HG03135 (cell line): Measurements from ENCODE around the gene SPECC1L.
"Not testable (repeated sequence)": the region's sequence is repeated elsewhere in the genome, so short reads cannot be mapped to it uniquely, and the experiment has no call there.

Experiments
- ATAC-seq: cut with Tn5 transposase; IDR thresholded peaks from one replicate; pipeline ENCODE4 v1.9.1; 2021; ENCODE audit warnings: mild to moderate bottlenecking, moderate library complexity; ENCODE audit not compliant: unreplicated experiment

Gene SPECC1L

DNA sequence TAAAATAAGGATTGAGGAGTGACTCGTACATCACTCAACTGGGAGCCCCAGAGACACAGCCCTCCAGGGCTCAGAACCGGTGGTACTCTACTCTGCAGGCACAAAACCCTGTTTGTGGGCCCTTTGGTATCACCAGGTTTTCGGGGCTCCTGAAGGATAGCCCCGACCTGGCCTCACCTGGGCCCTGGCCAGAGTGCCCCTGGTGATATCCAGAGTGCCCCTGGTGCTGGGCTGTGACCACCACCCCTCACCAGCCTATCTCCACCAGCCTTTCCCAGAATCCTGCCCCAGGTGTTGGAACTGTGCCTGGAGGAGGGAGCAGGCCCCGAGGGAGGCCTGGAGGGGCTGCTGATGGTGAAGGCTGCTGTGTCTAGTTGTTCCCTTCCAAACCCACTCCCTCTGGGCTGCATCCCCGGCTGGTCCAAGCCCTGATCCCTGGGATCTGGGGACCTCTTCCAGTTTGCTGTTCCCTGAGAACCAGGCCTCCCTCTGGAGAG, 23.6 kb upstream of the SPECC1L start:
- ATAC-seq = no peak

DNA sequence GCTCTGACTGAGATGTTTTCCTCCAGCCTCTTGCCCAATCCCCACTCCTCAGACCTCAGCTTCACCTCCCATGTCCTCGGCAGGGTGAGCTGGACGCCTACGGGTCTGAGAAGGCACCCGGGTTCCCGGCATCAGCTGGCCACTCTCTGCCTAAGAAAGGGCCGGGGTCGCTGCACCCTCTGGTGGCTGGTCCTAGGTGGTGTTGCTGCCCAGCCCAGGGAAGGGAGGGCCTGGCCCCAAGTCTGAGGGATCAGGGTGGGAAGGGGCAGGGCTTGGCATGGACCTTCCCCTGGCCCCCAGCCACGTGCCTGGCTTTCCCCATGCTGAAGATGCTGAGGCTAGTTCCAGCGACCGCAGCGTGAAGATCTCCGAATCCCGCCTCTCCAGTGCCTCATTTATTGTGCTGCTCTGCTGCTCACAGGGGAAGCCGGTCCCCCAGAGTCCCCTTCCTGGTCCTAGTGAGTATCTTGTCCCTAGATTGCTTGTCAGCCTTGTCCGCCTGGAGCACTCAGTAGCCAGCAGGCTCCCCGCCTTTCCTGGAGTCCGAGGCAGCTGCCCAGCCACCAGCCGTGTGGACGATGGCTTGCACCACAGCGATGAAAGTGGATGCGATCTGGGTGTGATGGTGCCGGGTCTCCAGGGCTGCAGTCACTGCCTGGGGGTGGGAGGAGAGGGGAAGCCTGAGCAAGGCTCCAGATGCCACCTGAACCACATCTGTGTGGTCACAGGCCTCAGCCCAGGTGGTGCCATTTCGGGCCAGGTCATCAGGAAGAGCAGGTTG, 22.9 kb upstream of the SPECC1L start:
- ATAC-seq = no peak

DNA sequence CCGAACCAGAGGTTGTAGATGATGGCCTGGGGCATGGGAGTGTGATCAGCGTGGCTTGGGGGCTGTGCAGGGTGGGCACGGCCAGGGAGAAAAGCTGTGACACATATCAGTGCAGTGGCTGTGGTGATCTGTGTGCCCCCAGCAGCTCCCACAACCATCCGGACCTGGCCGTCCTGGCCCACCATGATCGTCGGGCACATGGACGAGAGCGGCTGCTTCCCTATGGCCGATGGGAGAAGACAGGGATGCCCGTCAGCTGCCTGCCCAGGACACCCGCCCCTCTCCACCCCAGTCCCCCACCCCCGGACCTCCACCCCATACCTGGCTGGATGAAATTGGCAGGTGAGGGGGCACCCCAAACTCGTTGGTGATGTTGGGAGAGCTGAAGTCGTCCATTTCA, 22.0 kb upstream of the SPECC1L start:
- ATAC-seq = not testable (repeated sequence)

DNA sequence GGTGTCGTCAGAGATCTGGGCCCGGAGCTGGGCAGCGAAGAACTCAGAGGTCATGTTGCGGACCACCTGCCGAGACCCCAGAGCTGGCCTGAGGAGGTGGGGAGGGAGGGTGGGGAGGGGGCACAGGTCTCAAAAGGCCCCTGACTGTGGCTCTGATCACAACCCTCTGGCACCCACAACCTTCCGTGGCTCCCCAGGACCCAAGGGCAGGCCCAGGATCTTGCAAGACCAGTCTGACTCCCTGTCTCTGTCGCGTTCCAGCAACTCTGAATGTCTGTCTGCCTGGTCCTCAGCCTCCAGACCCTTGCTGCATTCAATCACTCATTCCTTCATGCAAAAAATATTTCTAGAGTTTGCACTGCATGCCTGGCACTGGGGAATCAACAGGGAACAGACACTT, 21.2 kb upstream of the SPECC1L start:
- not testable (repeated sequence) for ATAC-seq

DNA sequence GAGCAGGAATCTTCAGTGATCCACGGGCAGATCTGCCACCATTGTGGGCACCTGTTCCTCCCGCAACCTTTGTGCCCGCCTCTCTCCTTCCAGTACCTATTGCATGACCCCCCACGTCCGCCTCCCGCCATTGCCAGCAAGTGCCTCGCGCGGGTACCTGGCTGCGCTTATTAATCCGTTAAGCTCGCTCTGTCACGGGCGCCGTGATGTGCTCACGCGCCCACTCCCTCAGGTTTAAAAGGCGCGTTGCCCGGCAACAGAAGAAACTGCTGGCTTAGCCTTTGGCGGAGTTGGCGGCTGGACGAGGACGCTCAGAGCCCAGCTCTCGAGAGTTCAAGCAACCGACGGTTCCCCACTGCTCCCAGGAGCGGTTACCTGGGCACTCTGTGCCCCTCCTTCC, 19.3 kb upstream of the SPECC1L start:
- not testable (repeated sequence) for ATAC-seq

DNA sequence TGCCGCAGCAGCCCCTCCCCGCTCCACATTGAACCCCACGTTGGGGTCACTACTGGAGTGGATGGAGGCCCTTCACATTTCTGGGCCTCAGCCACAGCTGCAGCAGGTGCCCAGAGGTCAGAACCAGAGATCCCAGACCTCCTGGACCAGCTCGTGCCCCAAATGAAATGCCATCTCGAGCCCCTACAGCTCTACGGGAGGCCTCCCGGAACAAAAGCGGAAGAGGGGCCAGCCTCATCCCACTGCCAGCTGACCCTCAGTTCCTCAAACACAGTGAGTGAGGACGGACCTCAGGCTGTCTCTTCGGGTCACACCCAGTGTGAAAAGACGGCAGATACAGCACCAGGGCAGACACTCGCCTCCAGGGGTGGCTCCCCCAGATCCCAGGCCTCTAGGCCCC, 17.5 kb upstream of the SPECC1L start:
- ATAC-seq = not testable (repeated sequence)

DNA sequence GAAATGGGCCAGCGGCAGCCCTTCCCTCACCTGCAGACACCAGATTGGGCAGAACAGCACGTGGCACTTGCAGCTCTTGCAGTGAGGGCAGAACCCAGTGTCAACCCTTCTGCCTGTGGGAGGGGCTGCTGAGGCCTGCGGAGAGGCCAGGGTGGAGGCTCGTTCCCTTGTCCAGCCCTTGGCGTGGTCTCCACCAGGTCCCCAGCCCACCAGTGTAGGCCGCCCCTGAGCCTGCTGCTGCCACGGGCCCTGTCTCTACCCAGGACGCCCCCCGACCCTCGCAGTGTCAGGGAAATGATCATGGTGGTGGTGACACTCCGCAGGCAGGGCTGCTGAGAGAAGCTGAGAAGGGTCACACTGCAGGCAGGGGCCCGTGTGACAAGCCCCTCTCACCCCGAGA, 14.5 kb upstream of the SPECC1L start:
- ATAC-seq = not testable (repeated sequence)

DNA sequence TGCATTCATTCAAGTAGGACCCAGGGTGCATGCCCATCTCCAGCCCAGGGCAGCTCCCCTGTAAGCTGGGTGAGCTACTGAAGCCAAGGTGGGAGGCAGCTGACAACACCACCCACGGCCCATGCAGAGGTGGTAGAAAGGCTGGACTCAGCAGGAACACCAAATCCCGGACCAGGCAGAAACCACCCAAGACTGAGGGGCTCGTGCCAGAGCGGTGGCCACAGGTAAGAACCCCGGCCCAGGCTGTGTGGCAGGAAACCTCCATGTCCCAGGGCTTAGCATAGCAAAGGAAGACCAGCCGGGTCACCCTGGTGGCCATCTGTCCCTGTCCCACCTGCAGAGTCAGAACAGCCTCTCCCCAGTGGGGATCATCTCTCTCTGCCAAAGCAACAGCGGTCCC, 13.9 kb upstream of the SPECC1L start:
- ATAC-seq = not testable (repeated sequence)

DNA sequence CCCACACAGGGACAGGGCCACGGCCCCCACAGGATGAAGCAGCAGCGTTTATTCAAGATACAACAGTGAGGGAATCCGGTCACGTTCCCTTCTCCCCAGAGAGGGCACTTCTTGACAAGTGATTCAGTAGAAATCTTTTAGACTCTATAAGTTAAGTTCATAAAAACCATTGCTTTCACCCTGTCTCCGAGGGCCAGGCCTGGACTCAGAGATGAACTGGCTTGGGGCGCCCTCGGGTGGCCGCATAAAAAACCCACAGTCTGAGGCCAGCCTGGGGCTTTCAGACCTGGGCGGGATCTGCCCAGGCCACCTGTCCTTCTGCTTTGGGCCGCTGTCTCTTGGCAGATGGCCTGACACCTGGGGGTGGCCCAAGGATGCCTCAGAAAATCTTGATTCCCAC, 11.2 kb upstream of the SPECC1L start:
- ATAC-seq = not testable (repeated sequence)

DNA sequence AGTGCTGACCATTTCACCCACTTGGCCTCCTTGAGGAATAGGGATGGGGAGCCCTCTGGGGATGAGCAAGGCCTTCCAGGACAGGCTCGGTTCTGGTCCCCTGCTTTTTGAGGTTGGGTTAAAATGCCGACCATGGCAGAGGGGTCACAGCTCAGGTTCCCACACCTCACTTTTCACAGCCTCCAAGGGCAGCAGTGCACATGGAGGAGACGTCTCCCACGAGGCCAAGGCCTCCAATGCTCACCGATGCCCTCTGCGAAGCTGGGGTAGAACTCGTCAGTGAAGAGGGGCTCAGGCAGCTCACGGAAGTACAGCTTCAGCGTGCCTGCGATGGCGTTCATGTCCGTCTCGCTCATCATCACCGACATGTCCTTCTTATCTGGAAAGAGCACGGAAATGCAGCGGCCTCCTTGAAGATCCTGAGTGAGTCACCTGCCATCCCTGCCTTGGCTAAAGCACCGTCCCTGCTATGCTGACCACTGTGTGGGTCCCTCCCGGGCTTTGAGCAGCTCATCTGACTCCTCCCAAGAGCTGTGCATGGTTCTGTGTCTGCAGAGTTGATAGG, 8.4 kb upstream of the SPECC1L start:
- not testable (repeated sequence) for ATAC-seq

DNA sequence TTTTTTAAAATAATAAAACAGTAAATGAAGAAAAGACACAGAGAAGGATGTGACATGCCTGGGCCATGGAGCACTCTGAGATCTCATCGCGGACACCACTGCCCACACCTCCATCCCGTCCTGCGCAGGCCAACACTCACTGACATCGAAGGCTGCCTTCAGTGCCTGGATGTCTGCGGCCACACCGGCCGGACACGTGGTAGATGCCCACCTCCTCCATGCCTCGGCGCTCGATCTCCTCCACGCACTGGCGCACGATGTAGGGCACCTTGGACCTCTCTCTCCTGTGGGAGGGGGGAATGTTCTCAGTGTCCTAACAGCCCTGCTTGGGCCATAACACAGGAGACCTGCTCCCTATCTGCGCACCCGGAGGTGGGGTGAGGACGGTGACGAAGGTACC, 7.2 kb upstream of the SPECC1L start:
- not testable (repeated sequence) for ATAC-seq

DNA sequence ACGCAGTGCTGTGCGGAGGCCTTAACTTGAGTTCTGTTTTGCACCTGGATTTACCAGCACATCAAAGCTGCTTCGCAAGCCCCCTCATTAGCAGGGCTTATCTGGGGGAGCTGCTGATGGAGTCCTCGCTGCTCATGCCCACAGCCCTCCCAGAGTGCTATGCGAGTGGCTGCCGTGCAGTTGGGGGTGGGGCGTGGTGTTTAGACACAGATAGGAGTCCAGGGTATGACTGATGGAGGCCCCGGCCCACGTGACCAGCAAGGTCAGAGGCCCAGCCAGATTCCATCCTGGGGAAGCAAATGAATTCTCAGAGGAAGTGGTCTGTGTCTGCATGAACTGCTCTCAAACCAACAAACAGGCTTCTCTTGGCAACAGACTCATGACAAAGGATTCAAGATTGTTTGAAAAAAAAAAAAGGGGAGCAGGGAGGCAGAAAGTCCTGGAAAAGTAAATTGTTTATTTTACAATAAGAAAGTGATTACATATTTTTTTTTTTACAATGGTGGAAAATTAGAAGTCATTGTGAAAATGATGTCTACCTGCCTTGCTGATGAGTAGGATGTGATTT, 6.2 kb upstream of the SPECC1L start:
- ATAC-seq = not testable (repeated sequence)

DNA sequence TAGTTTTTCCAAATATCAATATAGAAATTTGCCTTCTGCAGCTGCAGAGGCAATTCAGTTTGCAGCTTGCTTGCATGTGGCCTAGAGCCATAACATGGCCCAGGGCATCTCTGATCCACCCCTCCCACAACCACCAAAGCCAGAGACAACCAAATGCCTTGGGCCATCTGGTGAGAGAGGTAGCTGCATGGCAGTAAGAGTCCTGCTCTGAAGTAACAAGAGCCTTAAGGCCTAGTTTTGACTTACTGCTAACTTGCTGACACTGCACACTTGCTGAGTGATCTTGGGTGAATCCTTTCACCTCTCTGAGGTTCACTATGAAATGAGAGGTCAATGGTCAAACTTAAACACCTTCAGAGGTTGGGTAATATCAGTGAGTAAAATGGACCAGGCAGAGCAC, 4.9 kb upstream of the SPECC1L start:
- ATAC-seq = no peak

DNA sequence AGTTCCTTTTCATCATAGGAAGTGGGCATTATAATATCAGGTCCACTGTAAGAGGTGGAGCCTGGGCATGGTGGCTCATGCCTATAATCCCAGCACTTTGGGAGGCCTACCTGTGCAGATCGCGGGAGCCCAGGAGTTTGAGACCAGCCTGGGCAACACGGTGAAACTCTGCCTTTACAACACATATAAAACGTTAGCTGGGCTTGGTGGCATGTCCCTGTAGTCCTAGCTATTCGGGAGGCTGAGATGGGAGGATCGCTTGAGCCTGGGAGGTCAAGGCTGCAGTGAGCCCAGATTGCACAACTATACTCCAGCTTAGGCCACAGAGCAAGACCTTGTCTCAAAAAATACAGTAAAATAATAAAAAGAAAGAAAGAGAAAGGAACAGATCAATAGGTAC, 4.1 kb upstream of the SPECC1L start:
- ATAC-seq = not testable (repeated sequence)

DNA sequence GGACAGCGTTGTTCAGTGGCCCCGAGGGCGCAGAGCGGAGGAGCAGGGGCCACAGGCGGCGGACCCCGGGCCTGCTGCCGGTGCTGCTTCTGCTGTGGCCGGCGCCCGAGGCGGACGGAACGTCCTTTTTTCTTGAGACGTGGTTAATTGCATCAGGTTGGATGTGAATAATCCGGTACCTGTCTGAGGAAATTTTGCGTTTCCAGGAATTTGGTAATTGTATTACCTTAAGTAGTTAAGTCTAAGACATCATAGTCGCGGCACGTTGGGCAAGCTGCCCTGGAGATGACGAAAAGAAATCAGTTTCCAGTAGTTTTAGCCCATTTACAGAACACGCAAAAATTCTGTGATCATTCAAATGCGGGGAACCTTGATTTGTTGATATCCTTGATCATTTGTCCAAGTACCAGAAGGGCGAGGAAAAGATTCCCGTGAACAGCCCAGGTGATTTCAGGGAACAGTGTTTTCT, 789 bp downstream of the SPECC1L start:
- ATAC-seq = no peak

DNA sequence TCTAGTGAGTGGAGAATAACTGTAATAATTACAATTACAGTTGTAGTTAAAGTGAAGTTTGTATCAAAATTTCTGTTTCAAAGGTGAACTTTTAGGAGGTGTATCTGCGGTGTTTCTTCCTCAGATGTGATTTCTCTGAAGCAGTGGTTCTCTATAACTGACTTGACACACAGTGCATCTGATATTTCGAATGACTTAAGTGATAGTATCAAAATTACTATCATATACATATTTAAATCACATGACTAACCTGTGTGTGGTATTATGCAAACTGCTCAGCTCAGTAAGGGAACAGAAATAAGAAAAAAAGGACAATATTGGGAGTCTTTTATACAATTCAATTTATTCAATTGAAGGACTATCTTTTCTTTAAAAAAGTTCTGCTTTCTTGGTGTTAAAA, 2.4 kb downstream of the SPECC1L start:
- not testable (repeated sequence) for ATAC-seq

DNA sequence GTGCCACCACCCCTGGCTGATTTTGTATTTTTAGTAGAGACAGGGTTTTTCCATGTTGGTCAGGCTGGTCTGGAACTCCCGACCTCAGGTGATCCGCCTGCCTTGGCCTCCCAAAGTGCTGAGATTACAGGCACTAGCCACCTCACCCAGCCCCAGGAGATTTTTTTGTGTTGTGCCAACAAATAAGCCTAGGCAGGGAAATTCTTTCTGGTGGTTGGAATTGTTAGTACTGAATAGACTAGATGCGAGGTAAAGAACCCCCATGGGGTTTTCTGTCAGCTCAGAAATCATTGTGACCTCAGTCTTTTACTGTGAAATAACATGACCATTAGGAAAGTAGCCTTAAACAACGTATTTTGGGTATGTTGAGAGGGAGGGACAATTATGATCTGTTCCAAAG, 3.3 kb downstream of the SPECC1L start:
- not testable (repeated sequence) for ATAC-seq

DNA sequence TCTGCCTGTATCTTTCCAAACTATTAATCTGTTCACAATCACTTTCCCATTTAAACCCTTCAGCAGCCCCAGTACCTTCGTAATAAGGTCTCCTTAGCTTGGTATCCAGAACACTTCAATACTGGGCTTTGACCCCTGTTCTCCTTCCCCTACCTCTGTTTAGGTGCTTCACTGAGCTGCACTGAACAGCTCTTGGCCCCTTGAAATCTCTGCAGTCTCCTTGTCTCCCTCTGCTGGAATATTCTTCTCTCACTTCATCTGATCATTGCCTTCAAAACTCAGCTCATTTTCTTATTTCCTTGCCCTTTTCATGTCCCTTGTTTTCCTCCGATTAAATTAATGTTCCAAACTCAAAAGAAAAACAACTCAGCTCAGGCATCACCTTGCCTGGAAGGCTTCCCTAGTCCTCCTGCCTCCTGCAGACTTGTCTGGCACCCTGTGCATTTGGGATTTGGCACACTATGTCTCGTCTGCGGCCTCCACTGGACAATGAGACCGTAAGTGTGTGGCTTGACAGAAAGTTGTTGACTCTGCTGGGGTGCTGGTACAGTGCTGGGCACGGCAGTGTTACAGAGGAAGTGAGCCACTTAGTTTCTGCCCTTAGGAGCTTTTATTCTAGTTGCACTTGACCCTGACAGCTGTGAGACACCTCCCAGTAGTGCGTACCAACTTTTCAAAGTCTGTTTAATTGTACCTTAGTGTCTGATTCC, 4.2 kb downstream of the SPECC1L start:
- not testable (repeated sequence) for ATAC-seq

DNA sequence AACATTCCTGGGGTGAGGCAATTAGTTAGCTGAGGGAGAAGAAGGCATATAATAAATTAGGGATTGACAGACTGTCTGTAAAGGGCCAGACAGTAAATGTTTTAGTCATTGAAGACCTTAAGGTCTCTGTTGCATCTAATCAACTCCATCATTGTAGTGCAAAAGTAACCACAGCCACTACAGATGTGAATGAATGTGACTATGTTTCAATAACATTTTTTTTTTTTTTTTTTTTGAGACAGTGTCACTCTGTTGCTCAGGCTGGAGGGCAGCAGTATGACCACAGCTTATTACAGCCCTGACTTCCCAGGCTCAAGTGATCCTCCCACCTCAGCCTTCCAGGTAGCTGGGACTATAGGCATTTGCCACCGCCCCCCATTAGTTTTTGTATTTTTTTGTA, 9.7 kb downstream of the SPECC1L start:
- not testable (repeated sequence) for ATAC-seq

DNA sequence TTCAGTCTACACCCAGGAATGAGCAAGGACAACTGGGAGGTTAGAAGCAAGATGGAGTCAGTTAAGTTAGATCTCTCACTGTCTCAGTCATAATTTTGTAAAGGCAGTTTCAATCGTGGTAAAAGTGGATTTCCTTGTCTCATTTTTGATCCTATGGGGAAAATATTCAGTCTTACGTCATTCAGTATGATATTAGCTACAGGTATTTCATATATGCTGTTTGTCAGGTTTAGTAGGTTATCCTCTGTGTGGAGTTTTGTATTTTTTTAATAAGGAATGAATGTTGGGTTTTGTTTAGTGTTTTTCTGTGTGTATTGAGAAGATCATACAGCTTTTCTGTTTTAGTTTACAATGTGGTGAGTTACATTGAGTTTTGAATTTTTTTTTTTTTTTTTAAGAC, 11.8 kb downstream of the SPECC1L start:
- ATAC-seq = no peak

DNA sequence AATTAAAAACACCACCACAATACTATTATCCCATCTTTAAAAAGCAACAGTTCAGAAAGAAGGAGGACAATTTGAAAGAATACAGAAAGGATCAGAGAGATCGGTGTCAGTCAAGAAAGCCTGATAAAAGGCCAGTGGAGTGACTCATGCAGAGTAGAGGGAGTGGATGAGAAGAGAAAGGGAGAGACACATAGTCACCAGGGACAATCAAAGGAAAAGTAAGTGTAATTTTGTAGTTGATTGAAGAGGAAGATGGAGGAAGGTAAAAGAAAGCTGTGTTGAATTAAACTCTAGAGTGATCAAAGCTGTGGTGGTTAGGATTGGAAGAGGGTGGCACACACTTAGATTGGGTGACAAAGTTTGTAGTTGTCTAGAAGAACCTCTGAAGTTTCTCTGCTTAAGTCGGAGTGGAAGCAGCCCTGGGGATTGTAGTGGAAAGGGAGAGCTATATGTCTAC, 14.1 kb downstream of the SPECC1L start:
- no peak for ATAC-seq
